GM19452 (cell line): ENCODE measurements around the gene PDSS2.
"Not testable (repeated sequence)": the region's sequence is repeated elsewhere in the genome, so short reads cannot be mapped to it uniquely, and the experiment has no call there.

Experiments used
- ATAC-seq: cut with Tn5 transposase; IDR thresholded peaks from one replicate; pipeline ENCODE4 v1.9.1; 2021; ENCODE audit not compliant: unreplicated experiment

Gene PDSS2

GRCh38 chr6:107221519-107221918 lies 237.8 kb downstream of the PDSS2 start:
- no peak for ATAC-seq

GRCh38 chr6:107219851-107220250 lies 239.5 kb downstream of the PDSS2 start:
- no peak for ATAC-seq

GRCh38 chr6:107218142-107218541 lies 241.2 kb downstream of the PDSS2 start:
- no peak for ATAC-seq

- no peak for ATAC-seq
These were observed 242.1 kb downstream of the PDSS2 start for GRCh38 chr6:107217248-107217647.

GRCh38 chr6:107216197-107216933 lies 243.0 kb downstream of the PDSS2 start:
- ATAC-seq = no peak

GRCh38 chr6:107215334-107215733 lies 244.0 kb downstream of the PDSS2 start:
- ATAC-seq = no peak

- no peak for ATAC-seq
These were observed 244.7 kb downstream of the PDSS2 start for GRCh38 chr6:107214655-107215054.

- ATAC-seq = no peak
These were observed 249.7 kb downstream of the PDSS2 start for GRCh38 chr6:107209406-107210305.

GRCh38 chr6:107207251-107207873 lies 252.0 kb downstream of the PDSS2 start:
- ATAC-seq = no peak

- ATAC-seq = no peak
These were observed 254.0 kb downstream of the PDSS2 start for GRCh38 chr6:107205058-107205998.

- ATAC-seq = no peak
These were observed 256.4 kb downstream of the PDSS2 start for GRCh38 chr6:107202876-107203468.

GRCh38 chr6:107198631-107199416 lies 260.5 kb downstream of the PDSS2 start:
- no peak for ATAC-seq

- no peak for ATAC-seq
These were observed 263.2 kb downstream of the PDSS2 start for GRCh38 chr6:107196152-107196551.

GRCh38 chr6:107194723-107195122 lies 264.6 kb downstream of the PDSS2 start:
- ATAC-seq = not testable (repeated sequence)

GRCh38 chr6:107192830-107193229 lies 266.5 kb downstream of the PDSS2 start:
- ATAC-seq = no peak

GRCh38 chr6:107187630-107188029 lies 271.7 kb downstream of the PDSS2 start:
- ATAC-seq = no peak

GRCh38 chr6:107186047-107186446 lies 273.3 kb downstream of the PDSS2 start:
- ATAC-seq = no peak

GRCh38 chr6:107185391-107185970 lies 273.9 kb downstream of the PDSS2 start:
- ATAC-seq = no peak

- no peak for ATAC-seq
These were observed 274.9 kb downstream of the PDSS2 start for GRCh38 chr6:107184435-107184834.
